NOMO-1 treated with DMSO at 0.1 percent for 48 hours (cell line): ENCODE data around the gene ENTPD6.
"Not testable (repeated sequence)": the region's sequence is repeated elsewhere in the genome, so short reads cannot be mapped to it uniquely, and the experiment has no call there.

Source experiments
- DNase-seq: peaks from one replicate; lab custom pipeline; 2025; ENCODE audit not compliant: unreplicated experiment; lab: John Stamatoyannopoulos, UW

ENTPD6 gene

DNA sequence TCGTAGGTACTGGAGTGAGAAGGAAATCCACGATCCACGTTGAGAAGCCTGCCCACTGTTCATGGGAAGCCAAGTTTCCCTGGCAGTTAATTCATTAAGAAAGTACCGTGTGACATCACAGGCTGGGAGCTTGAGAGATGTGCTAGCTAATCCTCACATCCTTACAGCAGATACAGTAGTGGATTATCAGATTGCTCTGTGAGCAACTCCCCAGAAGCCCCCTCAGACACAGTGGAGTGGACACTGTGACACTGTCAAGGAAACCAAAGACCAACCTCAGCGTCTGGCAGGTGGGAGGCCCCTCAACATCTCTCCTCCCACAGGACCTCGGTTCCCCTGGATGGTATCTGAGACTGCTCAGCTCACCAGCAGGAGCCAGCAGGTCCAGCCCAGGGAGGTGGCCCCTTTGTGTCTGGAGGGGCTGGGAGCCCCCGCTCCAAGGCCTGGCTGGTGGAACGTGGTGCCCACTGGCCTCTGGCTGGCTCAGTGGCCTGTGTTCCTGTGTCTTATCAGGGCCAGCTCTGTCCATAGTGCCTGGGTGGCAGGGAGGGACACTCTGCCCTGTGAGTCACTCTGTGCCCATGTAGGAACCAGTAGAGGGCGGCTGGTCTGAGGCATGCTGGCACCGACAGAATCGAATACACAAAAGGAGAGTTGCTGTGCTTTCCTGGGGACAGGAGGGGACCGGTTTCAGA lies 59.6 kb downstream of the ENTPD6 start:
- DNase-seq: no peak

DNA sequence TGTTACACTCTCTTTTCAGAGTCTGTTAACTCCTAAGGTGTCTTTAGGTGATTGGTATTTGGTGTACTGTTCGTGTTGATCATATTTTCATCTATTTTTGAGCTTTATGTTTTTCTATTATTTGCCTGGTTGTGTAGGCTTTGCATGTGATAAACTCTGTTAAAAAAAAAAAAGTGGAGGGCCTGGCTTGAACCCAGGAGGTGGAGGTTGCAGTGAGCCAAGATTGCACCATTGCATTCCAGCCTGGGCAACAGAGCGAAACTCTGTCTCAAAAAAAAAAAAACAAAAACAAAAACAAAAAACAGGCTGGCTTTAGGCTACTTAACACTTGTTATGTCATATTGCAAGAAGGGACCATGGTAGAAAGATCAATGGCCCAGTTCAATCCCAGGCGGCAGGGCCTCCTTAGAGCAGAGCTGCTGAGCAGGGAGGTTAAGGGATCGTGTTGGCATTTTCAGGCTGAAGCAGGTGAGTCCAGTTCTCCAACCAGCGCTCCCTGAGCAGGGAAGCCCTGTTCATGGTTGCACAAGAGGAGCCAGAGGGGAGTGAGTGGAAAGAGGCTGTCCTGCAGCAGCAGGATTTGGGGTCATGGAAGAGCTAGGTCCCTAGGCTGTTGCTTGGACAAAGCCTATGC lies 60.8 kb downstream of the ENTPD6 start:
- no peak for DNase-seq

GRCh38 chr20:25257130-25257529 lies 61.6 kb downstream of the ENTPD6 start:
- DNase-seq: no peak

DNA sequence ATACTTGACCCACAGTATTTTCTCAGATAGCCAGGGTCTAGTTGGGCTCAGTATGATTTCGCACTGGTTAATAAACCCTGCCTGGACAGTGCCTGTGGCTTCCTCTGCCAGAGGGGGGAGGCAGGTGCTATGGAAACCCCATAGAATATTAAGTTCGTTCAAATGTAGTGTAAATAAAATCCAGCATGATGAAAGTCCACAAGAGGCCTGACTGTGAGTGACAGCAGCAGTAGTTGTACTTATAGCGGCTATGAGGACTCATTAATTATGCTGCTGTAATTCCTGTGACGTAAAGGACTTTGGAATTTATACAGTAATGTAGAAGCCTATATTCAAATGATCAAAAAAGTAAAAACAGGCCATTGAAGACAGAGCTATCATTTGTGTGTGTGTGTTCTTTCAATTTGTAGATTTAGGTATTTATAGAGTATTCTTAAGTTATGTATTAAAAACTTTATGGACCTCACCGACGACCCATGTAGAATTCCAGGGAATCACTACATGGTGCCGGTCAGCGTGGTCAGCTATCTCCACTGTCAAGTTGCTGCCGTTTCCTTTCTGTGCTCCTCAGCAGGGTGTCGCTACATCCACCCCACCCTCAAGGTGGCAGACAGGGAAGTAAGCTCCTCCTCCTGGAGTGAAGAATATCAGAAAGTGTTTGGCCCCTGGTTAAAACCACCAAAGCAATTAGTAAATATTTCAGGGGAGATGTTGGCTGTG lies 62.4 kb downstream of the ENTPD6 start:
- no peak for DNase-seq

GRCh38 chr20:25258476-25258805 lies 62.9 kb downstream of the ENTPD6 start:
- no peak for DNase-seq

GRCh38 chr20:25258828-25259227 lies 63.3 kb downstream of the ENTPD6 start:
- DNase-seq: no peak

DNA sequence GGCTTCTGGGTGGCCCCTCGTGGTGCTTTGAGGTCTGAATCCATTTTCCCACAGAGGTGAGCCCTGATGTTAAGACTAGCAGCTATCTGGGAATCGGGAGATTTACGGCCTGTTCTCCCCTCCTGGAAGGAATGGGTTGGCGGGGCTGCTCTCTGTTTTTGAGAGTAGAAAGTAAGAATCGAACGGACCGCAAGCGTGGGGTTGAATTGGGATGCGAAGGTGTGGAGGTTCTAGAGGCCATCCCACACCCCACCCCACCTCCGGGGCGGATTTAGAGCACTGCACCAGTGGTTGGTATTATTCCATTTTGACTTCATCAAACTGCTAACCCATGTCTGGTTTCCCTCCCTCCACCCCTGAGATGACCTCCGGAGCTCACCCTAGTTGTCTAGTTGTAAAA lies 63.8 kb downstream of the ENTPD6 start:
- DNase-seq: no peak

DNA sequence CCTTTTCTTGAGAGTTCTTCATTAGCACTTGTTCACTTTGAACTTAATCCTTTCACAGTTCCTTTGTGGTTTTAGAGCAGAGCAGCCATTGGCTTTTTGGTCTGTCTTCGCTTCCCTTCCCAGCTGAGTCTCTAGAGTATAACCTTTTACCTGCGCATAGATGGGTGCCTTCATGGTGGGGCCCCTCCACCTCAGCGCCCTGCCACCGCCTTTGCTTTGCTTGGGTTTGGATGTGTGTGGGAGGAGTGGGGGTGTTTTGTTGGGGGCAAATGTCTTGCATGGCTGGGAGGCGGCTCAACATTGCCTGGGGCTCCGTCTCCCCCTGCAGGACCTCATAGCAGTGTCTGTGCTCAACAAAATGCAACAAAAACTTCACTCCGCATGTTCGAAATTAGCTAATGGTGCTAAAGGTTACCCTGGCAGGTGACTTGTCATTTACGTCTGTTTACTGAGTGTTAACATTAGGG lies 64.3 kb downstream of the ENTPD6 start:
- DNase-seq: no peak

DNA sequence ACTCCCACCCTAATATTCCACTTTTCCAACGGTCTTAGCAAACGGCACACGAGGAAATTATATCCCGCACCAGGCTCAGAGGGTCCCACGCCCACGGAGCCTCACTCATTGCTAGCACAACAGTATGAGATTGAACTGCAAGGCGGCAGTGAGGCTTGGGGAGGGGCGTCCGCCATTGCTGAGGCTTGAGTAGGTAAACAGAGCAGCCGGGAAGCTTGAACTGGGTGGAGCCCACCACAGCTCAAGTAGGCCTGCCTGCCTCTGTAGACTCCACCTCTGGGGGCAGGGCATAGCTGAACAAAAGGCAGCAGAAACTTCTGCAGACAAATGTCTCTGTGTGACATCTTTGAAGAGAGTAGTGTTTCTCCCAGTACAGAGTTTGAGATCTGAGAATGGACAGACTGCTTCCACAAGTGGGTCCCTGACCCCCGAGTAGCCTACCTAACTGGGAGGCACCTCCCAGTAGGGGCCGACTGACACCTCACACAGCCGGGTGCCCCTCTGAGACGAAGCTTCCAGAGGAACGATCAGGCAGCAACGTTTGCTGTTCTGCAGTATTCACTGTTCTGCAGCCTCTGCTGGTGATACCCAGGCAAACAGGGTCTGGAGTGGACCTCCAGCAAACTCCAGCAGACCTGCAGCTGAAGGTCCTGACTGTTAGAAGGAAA lies 65.4 kb downstream of the ENTPD6 start:
- DNase-seq: not testable (repeated sequence)

- no peak for DNase-seq
Measured at GRCh38 chr20:25269057-25269832, 73.7 kb downstream of the ENTPD6 start.

DNA sequence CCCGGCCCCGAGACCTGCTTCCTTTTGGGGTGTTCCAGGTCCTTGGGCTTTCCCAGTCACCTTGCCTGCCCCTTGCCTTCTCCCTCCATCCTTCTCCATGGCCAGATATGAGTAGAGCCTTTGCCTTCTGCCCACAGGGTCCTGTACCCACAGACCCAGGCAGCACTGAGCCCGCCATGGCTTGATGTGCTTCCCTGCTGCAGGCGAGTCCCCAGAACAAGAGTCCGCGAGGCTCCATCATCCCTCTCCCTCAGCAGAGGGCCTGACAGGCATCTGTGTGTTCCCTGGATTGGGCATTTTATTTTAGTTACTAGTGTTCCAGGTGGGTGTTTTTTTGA lies 74.3 kb downstream of the ENTPD6 start:
- DNase-seq: no peak

DNA sequence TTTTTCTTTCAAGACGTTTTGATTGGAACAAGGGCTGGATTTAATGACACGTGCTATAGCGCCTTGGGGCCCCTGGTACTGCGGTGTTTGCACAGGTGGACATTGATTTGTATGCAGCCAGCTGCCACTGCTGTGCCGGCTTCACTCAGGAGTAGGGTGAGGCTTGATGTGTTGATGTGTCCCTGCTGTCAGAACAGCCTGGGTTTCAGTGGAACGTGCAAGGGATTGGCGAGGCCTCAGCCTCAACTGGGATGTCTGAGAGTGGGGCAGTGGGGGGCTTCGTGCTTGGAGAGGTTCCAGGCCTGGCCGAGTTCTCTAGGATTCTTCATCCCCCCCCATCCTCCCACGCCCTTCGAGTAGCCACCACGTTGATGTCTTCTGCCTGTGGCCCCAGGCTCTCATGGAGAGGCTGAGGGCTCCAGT lies 75.3 kb downstream of the ENTPD6 start:
- no peak for DNase-seq

DNA sequence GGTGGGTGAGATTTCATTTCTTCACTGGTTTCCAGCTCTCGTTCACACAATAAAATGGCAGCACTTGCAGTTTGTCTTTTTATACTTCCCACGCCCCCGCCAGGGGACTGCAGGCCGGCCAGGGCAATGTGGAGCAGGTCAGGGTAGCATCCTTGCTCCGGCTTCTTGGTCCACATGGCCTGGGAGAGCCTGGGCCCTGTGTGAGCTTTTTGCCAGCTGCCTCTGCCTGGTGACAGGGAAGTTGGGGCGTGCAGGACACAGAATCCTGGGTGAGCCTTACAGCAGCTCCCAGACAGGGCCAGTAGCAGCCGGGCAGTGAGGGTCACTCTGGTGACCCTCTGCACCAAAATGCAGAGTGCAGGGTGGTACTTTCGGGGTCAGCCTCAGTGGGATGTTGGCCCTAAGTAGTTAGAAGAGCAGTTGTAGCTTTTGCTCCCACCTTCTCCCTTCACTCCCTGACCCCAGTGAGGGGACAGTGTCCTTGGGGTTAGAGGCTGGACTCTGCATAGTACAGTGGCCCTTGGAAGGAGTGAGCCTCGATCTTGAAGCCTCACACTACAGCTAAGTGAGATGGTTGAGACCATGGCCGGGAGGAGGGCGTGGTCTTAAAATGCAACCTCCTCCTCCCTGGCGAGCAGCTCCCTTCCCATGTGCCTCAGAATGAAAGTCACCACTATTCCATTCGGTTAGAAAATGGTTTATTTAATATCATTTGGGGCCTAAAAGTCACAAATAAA lies 76.1 kb downstream of the ENTPD6 start:
- no peak for DNase-seq

DNA sequence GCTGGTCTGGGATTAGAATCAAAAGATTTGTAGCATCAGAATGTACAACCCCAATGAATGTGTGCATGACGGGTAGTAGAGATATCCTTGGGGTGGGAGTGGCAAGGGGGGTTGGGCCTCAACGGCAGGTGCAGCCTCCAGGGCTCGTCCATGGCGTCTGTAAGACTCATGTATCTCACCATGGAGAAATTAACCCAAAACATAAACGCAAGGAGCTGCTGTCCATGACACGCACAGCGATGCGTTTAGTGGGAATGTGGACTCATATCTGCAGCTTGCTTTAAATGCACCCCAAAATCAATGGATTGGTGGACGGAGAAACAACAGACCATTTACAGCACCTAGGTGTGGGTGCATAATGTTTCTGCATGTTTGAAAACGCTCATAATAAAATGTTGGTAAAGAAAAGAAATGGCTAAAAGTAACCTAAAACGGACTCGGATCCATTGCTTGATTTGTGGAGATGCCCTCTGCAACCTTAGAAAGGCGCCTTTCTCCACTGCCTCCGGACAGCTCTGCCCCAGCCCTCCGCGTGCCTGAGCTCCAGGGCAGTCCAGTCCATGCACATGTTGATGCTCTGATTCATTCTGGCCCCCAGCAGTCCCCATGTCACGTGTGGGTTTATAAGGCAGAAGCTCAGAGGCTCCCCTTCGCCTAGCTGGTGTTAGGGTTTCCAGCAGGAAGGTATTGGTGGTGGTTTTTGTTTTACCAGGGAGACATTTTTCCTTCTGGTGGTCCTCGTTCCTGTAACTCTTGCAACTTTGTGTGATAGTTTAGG lies 76.9 kb downstream of the ENTPD6 start:
- no peak for DNase-seq

DNA sequence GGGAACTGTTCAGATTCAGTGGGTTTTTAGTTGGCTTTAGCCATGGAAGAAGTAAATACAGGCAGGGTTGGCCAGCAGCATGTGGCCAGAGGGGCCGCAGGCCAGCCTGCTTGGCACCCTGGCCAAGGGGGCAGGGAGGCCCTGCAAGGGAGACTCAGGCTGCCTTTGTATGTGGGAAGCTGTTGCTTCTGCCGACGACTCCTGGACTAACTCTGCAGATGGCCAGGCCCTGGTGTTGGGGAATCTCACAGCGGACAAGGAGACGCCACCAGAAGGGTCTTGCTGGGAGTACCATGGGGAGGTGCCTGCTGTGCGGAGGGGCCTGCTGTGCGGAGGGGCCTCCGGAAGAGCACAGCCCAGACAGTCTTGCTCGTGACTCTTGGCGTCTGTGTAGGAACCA lies 77.5 kb downstream of the ENTPD6 start:
- no peak for DNase-seq

GRCh38 chr20:25273541-25274358 lies 78.2 kb downstream of the ENTPD6 start:
- DNase-seq: no peak

- no peak for DNase-seq
Measured at GRCh38 chr20:25274481-25274880, 79.0 kb downstream of the ENTPD6 start.

- no peak for DNase-seq
Measured at GRCh38 chr20:25274891-25275812, 79.6 kb downstream of the ENTPD6 start.
